Common myeloid progenitor, CD34-positive (primary cell): ENCODE results near the gene GJA10. TPM values are rescaled to one million over a fixed set of nuclear protein-coding genes. Genes with fewer than 3 reads are reported as not detected.
"Not testable (repeated sequence)": the region's sequence is repeated elsewhere in the genome, so short reads cannot be mapped to it uniquely, and the experiment has no call there.

Source experiments
- CTCF ChIA-PET: fragments of 350-600 bp; sonication (Branson Sonifier 250); formaldehyde crosslinking; loops from one replicate; lab custom pipeline; 2021; ENCODE audit warnings: antibody characterized with exemption; lab: Charles Lee
- POLR2A ChIA-PET: fragments of 350-600 bp; sonication (Branson Sonifier 250); formaldehyde crosslinking; loops from one replicate; lab custom pipeline; 2021; ENCODE audit warnings: antibody characterized with exemption; lab: Charles Lee
- DNase-seq, 3 donors: peaks; one replicate each; pipeline versions ENCODE4 v3.0.0 to v3.0.0-alpha.2; 2013
- H3K27ac ChIP-seq, 2 experiments: 1 replicate in 1 of 2; 2 replicates in 1 of 2; pipeline ENCODE4 v1.7.0; 2013; ENCODE audit warnings: inconsistent platforms in 2 of 2, low read length in 2 of 2, mild to moderate bottlenecking in 2 of 2, low read depth in 1 of 2, moderate library complexity in 1 of 2; ENCODE audit not compliant: severe bottlenecking in 2 of 2, insufficient read depth in 1 of 2, poor library complexity in 1 of 2
- H3K27me3 ChIP-seq, 5 experiments: replicated peaks in 2 of 5; 1 replicate in 3 of 5; 2 replicates in 2 of 5; pipeline versions ENCODE4 v1.6.1 to v1.7.0; 2013; ENCODE audit warnings: low read length in 4 of 5, mild to moderate bottlenecking in 2 of 5, moderate library complexity in 2 of 5, inconsistent platforms in 1 of 5; ENCODE audit not compliant: insufficient read depth in 5 of 5, control insufficient read depth in 4 of 5
- H3K36me3 ChIP-seq, 4 experiments: 1 replicate in 2 of 4; 2 replicates in 2 of 4; pipeline versions ENCODE4 v1.6.1 to v1.7.0; 2013; ENCODE audit warnings: low read length in 3 of 4, control low read depth in 1 of 4, mild to moderate bottlenecking in 1 of 4; ENCODE audit not compliant: control insufficient read depth in 4 of 4, insufficient read depth in 4 of 4
- H3K4me1 ChIP-seq, 4 experiments: 1 replicate in 3 of 4; 2 replicates in 1 of 4; pipeline versions ENCODE4 v1.6.1 to v1.7.1; 2013; ENCODE audit warnings: low read length in 3 of 4, mild to moderate bottlenecking in 3 of 4, control low read depth in 1 of 4, inconsistent platforms in 1 of 4, moderate library complexity in 1 of 4; ENCODE audit not compliant: control insufficient read depth in 4 of 4, insufficient read depth in 4 of 4; ENCODE audit errors: control extremely low read depth in 1 of 4
- H3K4me3 ChIP-seq, 7 experiments: 1 replicate in 4 of 7; 2 replicates in 3 of 7; pipeline versions ENCODE4 v1.5.1 to v1.7.0; 2013; ENCODE audit warnings: mild to moderate bottlenecking in 7 of 7, low read length in 6 of 7, moderate library complexity in 6 of 7, inconsistent platforms in 2 of 7, low read depth in 2 of 7, control low read depth in 1 of 7; ENCODE audit not compliant: insufficient read depth in 4 of 7, control insufficient read depth in 1 of 7; ENCODE audit errors: extremely low read depth in 1 of 7
- H3K9me3 ChIP-seq, 5 experiments: 1 replicate in 4 of 5; 2 replicates in 1 of 5; pipeline versions ENCODE4 v1.6.1 to v1.7.1; 2013; ENCODE audit warnings: low read length in 4 of 5, mild to moderate bottlenecking in 2 of 5, inconsistent platforms in 1 of 5, low read depth in 1 of 5, moderate library complexity in 1 of 5; ENCODE audit not compliant: control insufficient read depth in 4 of 5, insufficient read depth in 2 of 5; ENCODE audit errors: control extremely low read depth in 1 of 5
- WGBS: methylation state at CpG from one replicate; pipeline ENCODE4 v1.1.5; 2013; ENCODE audit not compliant: insufficient coverage; 5-methylcytosine and 5-hydroxymethylcytosine counted together
- polyA plus RNA-seq: library from polyadenylated mRNA; unstranded; fragments of 120-200 nt; gene quantifications from one replicate; pipeline ENCODE4 v1.2.1, GENCODE V29; 2013

The GJA10 gene
- not detected for polyA plus RNA-seq

DNA sequence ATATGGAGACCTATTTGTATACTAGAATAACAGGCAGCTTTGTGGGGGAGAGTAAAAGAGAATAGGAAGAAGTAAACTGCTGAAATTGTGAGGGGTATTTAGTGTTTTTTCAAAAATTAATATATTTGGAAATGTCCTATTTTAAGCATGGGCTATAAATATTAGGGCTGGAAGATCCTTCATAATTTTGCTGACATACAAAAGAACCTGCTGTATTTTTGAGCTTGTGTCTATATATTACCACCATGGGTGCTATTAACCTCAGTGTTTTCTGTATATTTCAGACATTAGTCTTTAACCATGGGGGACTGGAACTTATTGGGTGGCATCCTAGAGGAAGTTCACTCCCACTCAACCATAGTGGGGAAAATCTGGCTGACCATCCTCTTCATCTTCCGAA lies at the start of gene GJA10:
TSS of gene GJA10 (plus strand) at position 301 of the 400 bp plus-strand sequence. CDS start at position 301, 0 bp downstream.
- H3K27me3 ChIP-seq = peaks cover 0 to 24% (median 6%) of the 10 kb centered on the region in 5 experiments
- no peaks in the 10 kb centered on the region for H3K9me3 ChIP-seq
- CTCF ChIA-PET = no interaction called here
- 100% methylated on average over 1 of the region's 1 CpG for WGBS
- no peak within 1 kb of the TSS for H3K27ac ChIP-seq
- H3K4me1 ChIP-seq = no peaks in the 10 kb centered on the region
- H3K36me3 ChIP-seq = no peaks in the 10 kb centered on the region
- DNase-seq = no peak
- POLR2A ChIA-PET = no interaction called here
- H3K4me3 ChIP-seq = no peak within 1 kb of the TSS

DNA sequence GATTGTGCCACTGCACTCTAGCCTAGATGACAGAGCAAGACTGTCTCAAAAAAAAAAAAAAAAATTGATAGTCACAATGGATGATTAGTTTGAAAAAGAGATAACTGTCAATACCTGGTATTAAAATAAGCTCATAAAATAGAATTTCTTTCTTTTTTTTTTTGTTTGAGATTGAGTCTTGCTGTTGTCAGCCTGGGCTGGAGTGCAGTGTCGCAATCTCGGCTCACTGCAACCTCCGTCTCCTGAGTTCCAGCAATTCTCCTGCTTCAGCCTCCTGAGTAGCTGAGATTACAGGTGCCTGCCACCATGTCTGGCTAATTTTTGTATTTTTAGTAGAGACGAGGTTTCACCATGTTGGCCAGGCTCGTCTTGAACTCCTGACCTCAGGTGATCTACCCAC lies 46.8 kb upstream of the GJA10 start:
- POLR2A ChIA-PET, CTCF ChIA-PET, H3K9me3 ChIP-seq, H3K4me3 ChIP-seq, DNase-seq, H3K4me1 ChIP-seq, H3K27me3 ChIP-seq, H3K27ac ChIP-seq: not testable (repeated sequence)
- H3K36me3 ChIP-seq = peaks cover 6 to 29% (median 12%) of the 10 kb centered on the region in 4 experiments
- WGBS = 100% methylated on average over 2 of the region's 5 CpGs

DNA sequence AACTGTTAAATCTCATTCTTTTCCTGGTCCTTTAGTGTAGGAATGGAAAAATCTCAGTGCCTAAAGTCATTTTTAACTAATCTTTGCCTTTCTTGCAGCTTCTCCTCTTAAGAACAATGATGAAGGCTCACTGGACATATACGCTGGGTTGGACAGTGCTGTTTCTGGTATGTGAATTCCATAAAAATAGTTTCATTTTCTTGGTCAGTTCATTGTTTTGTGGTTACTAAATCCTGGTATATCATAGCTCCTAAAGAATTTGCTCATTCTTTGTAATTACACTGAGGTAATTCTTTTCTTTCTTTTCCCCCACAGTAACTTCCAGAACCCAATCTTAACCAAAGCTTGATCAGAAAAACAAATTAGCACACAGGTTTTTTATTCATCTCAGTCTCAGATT lies 41.2 kb upstream of the GJA10 start:
- H3K36me3 ChIP-seq = peaks cover 3 to 54% (median 28%) of the 10 kb centered on the region in 4 experiments
- ChIA-PET POLR2A (no interaction called here), CTCF (no interaction called here)
- no peaks in the 10 kb centered on the region for H3K4me1 ChIP-seq
- H3K9me3 ChIP-seq = no peaks in the 10 kb centered on the region
- H3K4me3 ChIP-seq = no peak overlapping the region
- WGBS = 100% methylated on average over 1 of the region's 1 CpG
- no peak overlapping the region for H3K27ac ChIP-seq
- no peak for DNase-seq
- no peaks in the 10 kb centered on the region for H3K27me3 ChIP-seq

DNA sequence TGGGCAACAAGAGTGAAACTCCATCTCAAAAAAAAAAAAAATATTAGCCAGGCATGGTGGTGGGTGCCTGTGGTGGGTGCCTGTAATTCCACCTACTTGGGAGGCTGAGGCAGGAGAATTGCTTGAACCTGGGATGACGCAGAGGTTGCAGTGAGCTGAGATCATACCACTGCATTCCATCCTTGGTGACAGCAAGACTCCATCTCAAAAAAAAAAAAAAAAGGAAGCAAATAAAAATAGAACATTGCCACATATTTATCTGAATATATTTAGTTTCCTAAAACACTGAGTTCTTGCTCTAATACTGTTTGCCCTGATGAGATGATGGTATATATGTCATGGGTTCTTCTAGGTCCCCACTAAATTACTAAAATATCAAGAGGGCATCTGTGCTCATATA lies 36.2 kb upstream of the GJA10 start:
- 100% methylated on average over 1 of the region's 1 CpG for WGBS
- peaks cover 21 to 75% (median 41%) of the 10 kb centered on the region in 4 experiments for H3K36me3 ChIP-seq
- no peaks in the 10 kb centered on the region for H3K27me3 ChIP-seq
- H3K9me3 ChIP-seq = no peaks in the 10 kb centered on the region
- H3K4me1 ChIP-seq = no peaks in the 10 kb centered on the region
- no peak overlapping the region for H3K4me3 ChIP-seq
- no peak overlapping the region for H3K27ac ChIP-seq
- ChIA-PET CTCF (interaction anchor here (0.7 to 0.9 kb wide), 2 partner anchors 38 to 1854 kb away, joined by 3 to 4 read pairs; partner anchors contain the start of gene MDN1), POLR2A (no interaction called here)
- no peak for DNase-seq

DNA sequence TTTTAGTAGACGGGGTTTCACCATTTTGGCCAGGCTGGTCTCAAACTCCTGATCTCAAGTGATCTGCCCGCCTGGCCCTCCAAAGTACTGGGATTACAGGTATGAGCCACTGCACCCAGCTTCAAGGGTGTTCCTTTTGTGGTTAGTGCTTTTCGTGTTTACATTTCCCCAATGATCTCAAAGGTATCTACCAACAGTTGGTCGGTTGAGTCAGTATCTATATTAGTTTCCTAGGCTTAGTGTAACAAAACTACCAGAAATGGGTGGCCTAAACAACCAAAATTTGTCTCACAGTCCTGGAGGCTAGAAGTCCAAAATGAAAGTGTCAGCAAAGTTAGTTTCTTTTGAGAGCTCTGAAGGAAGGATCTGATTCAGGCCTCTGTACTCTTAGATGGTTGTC lies 34.5 kb upstream of the GJA10 start:
- H3K36me3 ChIP-seq = peaks cover 30 to 75% (median 47%) of the 10 kb centered on the region in 4 experiments
- peaks cover 0 to 3% (median 0%) of the 10 kb centered on the region in 5 experiments for H3K9me3 ChIP-seq
- no peak for DNase-seq
- no peak overlapping the region for H3K4me3 ChIP-seq
- no peak overlapping the region for H3K27ac ChIP-seq
- ChIA-PET CTCF (no interaction called here), POLR2A (no interaction called here)
- H3K4me1 ChIP-seq = no peaks in the 10 kb centered on the region
- H3K27me3 ChIP-seq = no peaks in the 10 kb centered on the region
- no CpG with 5 or more reads among the region's 4 CpGs for WGBS

DNA sequence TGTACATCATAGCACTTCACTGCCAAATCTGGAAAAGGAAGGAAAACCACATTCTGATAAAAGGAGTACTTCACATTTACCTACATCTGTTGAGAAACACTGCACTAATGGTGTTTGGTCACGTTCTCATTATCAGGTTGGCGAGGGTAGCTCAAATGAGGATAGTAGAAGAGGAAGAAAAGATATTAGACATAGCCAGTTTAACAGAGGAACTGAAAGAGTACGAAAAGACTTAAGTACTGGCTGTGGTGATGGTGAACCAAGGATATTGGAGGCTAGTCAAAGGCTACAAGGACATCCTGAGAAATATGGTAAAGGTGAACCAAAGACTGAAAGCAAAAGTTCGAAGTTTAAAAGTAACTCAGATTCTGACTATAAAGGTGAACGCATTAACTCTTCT lies 32.0 kb upstream of the GJA10 start:
- ChIA-PET CTCF (no interaction called here), POLR2A (no interaction called here)
- H3K4me3 ChIP-seq = no peak overlapping the region
- peaks cover 0 to 3% (median 0%) of the 10 kb centered on the region in 5 experiments for H3K9me3 ChIP-seq
- 93% methylated on average over 2 of the region's 5 CpGs for WGBS
- peaks cover 33 to 81% (median 51%) of the 10 kb centered on the region in 4 experiments for H3K36me3 ChIP-seq
- DNase-seq = no peak
- no peaks in the 10 kb centered on the region for H3K27me3 ChIP-seq
- H3K4me1 ChIP-seq = no peaks in the 10 kb centered on the region
- no peak overlapping the region for H3K27ac ChIP-seq

DNA sequence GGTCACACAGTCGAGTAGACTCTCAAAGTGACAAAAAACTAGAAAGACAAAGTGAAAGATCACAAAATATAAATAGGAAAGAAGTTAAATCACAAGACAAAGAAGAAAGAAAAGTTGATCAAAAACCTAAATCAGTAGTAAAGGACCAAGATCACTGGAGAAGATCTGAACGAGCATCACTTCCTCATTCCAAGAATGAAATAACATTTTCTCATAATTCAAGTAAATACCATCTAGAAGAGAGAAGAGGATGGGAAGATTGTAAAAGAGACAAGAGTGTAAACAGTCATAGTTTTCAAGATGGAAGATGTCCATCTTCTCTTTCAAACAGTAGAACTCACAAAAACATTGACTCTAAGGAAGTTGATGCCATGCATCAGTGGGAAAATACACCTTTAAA lies 31.6 kb upstream of the GJA10 start:
- no CpG with 5 or more reads among the region's 2 CpGs for WGBS
- H3K36me3 ChIP-seq = peaks cover 37 to 82% (median 55%) of the 10 kb centered on the region in 4 experiments
- H3K9me3 ChIP-seq = peaks cover 0 to 3% (median 0%) of the 10 kb centered on the region in 5 experiments
- ChIA-PET CTCF (no interaction called here), POLR2A (interaction anchor here (0.7 kb wide), 1 partner anchor 27 kb away, joined by 3 read pairs; no protein-coding TSS in a partner anchor)
- no peaks in the 10 kb centered on the region for H3K4me1 ChIP-seq
- H3K27ac ChIP-seq = no peak overlapping the region
- no peaks in the 10 kb centered on the region for H3K27me3 ChIP-seq
- no peak for DNase-seq
- no peak overlapping the region for H3K4me3 ChIP-seq
